GM12875 (cell line): ENCODE measurements around the gene ELL3.

Experiments used
- H3K4me3 ChIP-seq: one replicate; pipeline ENCODE4 v1.5.1; 2011; ENCODE audit warnings: low read depth, low read length, control low read depth
- TF ChIP-seq, protein P1 (sequence below): IDR thresholded peaks from 2 replicates; pipeline ENCODE4 v1.5.1; 2011; ENCODE audit warnings: low read depth, mild to moderate bottlenecking, control low read depth, inconsistent platforms, low read length, moderate library complexity, borderline replicate concordance; ENCODE audit not compliant: insufficient read depth

The ELL3 gene

DNA sequence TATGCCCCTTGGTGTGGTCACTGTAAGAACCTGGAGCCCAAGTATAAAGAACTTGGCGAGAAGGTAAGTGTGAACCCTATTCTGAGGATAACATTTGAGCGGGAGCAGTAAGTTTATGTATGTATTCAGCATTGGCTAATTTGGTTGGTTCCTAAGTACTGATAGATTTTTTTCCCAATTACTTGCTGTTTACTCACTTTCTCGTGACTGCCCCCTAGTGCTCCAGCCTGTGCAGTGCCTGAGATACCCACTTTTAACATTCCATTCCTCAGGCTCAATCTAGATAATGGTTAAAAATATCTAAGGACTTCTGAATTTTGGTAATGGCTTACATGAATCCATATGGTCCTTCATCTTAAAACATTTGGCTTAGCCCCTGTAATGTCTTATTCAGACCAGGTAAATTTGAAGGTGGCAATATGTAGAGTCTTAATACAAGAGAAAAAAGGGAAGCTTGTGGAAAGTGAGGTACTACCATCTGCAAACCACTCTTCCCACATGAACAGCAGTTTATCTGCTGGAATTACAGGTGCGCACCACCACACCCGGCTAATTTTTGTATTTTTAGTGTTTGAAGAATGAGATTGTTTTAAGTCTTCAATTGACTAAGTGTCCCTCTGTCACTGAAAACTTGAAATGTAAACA is 7.1 kb downstream of the ELL3 start:
- TF ChIP-seq, protein P1, sequence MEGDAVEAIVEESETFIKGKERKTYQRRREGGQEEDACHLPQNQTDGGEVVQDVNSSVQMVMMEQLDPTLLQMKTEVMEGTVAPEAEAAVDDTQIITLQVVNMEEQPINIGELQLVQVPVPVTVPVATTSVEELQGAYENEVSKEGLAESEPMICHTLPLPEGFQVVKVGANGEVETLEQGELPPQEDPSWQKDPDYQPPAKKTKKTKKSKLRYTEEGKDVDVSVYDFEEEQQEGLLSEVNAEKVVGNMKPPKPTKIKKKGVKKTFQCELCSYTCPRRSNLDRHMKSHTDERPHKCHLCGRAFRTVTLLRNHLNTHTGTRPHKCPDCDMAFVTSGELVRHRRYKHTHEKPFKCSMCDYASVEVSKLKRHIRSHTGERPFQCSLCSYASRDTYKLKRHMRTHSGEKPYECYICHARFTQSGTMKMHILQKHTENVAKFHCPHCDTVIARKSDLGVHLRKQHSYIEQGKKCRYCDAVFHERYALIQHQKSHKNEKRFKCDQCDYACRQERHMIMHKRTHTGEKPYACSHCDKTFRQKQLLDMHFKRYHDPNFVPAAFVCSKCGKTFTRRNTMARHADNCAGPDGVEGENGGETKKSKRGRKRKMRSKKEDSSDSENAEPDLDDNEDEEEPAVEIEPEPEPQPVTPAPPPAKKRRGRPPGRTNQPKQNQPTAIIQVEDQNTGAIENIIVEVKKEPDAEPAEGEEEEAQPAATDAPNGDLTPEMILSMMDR, result peak; percentile 77
- no peak overlapping the region for H3K4me3 ChIP-seq

DNA sequence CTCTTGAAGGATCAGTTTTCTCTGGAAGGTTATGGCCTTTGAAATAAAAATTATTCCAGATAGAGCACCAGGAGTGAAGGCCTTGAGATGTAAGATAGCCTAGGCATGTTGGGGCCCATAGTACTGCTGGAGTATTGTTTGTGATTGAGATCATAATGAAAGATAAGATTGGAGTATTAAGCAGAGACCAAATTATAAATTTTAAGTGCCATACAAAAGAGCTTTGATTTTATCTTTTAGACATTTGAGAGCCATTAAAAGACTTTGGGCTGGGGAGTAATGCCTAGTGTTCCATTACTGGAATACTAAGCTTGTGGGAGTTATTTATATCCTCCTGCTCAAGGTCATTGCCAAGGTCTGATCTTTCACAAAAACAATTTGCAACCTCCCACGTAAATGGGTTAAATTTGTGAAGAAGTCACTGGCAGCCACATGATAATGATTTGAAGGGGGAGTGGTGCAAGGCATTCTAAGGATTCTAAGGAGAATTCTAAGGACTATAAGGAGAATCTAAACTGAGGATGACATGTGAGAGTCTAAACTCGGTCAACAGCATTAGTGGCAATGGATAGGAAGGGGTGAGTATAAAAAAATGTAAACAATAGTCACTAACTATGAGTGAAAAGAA is 12.8 kb downstream of the ELL3 start:
- H3K4me3 ChIP-seq, result no peak overlapping the region
- TF ChIP-seq, protein P1, result no peak

DNA sequence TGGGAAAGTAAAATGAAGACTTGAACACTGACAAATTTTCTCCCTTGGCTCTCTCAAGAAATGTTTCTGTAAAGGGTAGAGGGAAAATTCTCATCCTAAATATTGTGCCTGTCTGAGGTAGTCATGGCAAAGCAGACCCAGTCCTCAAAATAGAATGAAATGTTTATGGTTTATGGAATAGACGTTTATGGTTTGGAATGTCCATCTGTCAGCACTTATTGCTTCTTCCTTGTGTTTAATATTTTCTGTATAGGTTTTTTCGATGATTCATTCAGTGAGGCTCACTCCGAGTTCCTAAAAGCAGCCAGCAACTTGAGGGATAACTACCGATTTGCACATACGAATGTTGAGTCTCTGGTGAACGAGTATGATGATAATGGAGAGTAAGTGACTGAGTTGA is 13.9 kb downstream of the ELL3 start:
- TF ChIP-seq, protein P1, result no peak
- H3K4me3 ChIP-seq, result no peak overlapping the region

DNA sequence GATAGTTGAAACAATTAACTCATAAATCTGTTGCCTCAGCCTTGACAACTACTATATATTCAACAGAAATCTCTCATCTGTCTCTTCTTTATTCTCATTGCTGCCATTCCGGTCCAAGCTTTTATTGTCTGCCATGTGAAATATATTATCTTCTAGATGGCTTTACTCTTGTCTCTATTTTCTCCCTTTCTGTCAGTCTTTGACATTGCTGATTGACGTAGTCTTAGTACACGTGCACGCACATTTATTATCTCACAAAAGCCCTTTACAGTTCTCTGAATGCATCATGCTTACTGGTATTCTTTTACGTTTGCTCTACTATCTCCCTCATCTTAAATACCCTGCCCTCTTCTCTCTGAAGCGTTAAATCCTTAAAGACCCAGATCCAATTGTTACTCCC is 24.9 kb downstream of the ELL3 start:
- TF ChIP-seq, protein P1, result no peak
- no peak overlapping the region for H3K4me3 ChIP-seq

DNA sequence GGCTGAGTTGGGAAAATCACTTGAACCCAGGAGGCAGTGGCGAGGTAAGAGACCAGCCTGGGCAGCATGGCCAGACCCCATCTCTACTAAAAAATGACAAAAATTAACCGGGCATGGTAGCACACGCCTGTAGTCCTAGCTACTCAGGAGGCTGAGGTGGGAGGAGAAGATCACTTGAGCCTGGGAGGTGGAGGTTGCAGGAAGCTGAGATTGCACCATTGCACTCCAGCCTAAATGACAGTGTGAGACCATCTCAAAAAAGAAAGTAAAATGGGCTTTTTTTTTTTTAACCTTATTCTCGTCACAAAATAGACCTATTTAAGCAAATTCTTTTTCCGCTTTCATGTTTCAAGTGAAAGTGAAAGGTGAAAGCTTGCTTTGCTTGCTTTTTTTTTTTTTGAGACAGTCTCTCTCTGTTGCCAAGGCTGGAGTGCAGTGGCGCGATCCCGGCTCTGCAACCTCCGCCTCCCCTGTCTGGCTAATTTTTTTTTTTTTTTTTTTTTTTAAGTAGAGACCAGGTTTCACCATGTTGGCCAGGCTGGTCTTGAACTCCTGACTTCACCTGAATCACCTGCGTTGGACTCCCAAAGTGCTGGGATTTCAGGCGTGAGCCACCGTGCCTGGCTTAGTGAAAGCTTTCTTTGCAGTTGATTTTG is 26.9 kb downstream of the ELL3 start:
- TF ChIP-seq, protein P1, result no peak
- H3K4me3 ChIP-seq, result peak overlapping the region; percentile 23

DNA sequence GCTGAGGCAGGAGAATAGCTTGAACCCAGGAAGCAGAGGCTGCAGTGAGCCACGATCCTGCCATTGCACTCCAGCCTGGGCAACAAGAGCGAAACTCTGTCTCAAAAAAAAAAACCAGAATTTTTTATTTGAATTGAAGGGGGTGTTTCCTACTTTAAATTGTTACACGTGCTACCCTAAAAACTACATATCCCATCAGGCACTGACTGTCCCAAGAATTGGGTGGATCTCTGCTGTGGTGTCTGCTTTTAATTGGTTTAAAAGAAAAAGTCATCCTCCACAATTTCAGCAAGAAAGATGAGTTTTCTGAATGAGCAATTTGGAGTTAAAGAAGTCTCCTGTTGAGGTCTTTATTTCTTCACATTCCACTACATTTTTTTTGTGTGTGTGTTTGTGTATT is 28.4 kb downstream of the ELL3 start:
- TF ChIP-seq, protein P1, result no peak
- H3K4me3 ChIP-seq, result no peak overlapping the region

DNA sequence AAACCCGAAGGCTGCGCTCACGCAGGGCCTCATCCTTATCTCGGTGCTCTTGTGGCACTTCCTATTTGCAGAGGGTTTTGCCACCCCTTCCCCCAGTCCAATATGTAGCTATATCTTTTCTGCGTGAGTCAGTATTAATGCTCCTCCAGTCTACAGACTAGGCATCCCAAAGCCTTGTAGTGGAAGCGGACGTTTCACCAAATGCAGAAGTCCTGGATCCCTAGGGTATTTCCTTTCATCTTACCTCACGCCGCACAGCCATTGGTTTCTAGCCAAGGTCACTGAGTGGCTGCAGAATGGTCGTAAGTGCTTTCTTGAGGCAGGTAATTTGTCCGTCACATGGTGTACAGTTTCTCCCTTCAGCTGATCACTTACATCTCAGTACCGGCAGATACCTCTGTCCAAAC is 29.9 kb downstream of the ELL3 start:
- peak overlapping the region; percentile 89 for H3K4me3 ChIP-seq

DNA sequence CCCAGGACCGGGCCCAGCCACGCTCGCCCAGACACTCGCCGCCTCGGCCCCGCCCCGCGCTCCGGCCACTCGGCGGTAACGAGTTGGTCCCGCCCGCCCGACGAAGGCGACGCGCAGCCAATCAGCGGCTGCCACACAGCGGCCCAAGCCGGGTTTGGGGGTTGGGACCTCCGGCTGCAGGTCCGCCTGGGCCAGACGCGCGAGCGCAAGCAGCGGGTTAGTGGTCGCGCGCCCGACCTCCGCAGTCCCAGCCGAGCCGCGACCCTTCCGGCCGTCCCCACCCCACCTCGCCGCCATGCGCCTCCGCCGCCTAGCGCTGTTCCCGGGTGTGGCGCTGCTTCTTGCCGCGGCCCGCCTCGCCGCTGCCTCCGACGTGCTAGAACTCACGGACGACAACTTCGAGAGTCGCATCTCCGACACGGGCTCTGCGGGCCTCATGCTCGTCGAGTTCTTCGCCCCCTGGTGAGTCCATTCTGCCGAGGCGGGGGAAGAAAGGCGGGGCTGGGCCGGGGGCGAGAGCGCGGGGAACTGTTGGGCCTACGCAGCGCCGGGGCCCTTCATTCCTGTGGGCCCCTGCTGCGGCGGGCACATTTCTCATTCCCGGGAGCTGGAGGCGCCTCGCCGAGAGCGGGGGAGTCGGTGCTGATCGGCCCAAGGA is 30.4 kb downstream of the ELL3 start, which contains the start of gene PDIA3:
TSS of gene PDIA3 (plus strand) at position 194 of the 658 bp plus-strand sequence. CDS start at position 296, 102 bp downstream.
- H3K4me3 ChIP-seq, result peak within 1 kb of the TSS; percentile 89
